GM19023 (cell line): ENCODE data around the gene DGKH.
"Not testable (repeated sequence)": the region's sequence is repeated elsewhere in the genome, so short reads cannot be mapped to it uniquely, and the experiment has no call there.

Experiments
- ATAC-seq: cut with Tn5 transposase; IDR thresholded peaks from one replicate; pipeline ENCODE4 v1.9.1; 2021; ENCODE audit warnings: mild to moderate bottlenecking, moderate library complexity; ENCODE audit not compliant: unreplicated experiment

Gene DGKH

DNA sequence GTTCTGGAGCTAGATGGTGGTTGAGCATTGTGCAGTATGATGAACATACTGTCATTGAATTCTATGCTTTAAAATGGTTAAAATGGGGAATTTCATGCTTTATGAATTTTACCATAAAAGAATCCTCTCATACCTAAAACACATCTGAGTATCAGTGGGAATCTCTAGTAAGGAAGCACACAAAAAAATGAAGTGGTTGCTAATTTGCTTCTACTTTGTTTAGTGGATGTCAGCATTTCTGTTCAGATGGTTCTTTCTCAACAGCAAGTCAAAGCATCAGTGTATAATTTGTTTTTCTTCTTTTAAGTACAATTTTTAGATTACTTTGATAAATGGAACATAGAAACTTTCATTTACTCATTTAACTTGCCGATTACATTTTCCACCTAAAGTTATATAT, 171.4 kb downstream of the DGKH start:
- no peak for ATAC-seq

DNA sequence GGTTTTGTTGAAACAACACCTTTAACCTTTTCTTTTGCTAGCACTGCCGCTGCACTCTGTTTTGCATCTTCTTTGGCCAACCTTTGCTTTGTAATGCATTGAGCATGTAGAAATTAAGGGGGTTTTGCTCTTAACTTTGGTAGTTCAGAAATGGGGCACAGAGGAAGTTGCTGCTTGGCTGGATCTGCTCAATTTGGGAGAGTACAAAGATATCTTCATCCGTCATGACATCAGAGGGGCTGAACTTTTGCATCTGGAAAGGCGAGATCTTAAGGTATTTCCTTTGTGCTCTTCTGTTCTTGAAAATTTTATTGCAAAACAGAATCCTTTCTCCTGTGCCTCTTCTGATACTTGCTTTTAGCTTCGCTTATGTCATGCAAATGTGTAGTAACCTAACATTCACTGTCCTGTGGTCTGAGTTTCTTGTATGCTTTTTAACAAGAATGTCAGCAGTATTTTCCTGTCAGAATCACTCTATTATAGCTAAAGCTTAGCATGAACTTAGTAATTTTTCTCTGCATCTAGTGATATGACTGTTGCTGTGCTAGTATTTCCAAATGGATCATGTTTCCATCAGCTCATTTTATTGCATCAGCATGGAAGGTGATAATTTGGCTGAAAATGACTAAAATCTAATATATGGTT, 172.8 kb downstream of the DGKH start:
- ATAC-seq, result no peak

DNA sequence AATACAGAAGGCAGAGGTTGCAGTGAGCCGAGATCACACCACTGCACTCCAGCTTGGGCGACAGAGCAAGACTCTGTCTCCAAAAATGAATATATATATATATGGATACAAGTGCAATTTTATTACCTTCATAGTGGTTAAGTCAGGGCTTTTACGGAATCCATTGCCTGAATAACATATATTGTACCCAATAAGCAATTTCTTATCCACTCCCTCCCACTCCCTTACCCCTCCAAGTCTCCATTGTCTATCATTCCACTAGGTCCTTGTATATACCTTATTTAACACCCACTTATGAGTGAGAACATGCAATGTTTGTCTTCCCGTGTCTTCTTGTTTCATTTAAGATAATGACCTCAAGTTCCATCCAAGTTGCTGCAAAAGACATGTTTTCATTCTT, 175.2 kb downstream of the DGKH start:
- ATAC-seq, result no peak

DNA sequence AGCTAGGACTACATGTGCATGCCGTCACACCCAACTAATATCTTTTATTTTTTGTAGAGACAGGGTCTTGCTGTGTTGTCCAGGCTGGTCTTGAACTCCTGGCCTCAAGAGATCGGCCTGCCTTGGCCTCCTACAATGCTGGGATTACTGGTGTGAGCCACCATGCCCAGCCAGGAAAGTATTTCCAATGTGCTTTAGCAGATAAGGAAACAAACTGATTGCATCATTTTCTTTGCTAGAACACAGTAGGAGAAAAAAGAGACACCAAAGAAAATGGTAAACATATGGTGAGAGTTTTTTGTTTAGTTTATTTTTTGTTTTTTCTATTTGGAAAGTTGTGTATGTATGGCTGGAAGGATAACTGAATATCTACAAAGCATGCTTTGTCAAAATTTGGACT, 176.6 kb downstream of the DGKH start:
- no peak for ATAC-seq

DNA sequence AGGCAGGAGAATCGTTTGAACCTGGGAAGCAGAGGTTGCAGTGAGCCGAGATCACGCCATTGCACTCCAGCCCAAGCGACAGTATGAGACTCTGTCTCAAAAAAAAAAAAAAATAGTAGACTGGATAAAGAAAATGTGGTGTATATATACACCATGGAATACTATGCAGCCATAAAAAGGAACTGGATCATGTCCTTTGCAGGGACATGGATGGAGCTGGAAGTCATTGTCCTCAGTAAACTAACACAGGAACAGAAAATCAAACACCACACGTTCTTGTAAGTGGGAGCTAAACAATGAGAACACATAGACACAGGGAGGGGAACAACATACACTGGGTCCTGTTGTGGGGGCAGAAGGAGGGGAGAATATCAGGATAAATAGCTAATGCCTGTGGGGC, 178.3 kb downstream of the DGKH start:
- ATAC-seq, result not testable (repeated sequence)

DNA sequence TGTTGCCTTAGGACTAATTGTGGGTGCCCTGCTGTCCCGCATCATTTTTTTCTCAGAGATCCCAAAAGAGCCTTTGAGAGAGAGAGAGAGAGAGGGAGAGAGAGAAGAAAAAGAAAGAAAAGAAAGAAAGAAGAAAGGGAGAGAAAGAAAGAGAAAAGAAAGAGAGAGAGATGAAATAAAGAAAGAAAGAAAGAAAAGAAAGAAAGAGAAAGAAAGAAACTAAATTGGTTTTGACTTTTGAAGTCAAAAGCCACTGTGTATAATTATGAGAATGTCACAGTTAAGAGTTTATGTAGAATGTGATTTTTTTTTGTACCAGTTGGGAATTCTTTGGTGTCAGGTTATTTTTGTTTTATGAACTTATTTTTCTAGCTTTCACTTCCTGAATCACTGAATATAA, 180.1 kb downstream of the DGKH start:
- ATAC-seq, result no peak

DNA sequence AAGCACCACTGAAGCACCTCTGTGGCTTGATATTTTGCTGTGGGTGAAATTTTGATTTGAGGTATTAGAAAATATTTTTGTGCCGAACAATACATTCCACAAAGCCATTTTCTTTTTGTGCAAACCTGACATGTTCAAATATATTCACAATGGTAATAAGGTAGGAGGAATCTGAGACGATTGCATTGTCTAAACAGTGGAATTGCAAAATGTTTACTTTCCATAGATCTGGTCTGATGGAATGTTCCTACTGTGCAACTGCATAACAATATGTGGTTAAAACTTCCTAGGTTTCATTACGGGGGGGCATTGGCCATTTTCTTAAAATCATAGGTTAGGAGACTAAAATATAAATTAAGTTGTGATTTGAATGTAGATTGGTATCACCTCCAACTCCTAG, 180.8 kb downstream of the DGKH start:
- no peak for ATAC-seq

DNA sequence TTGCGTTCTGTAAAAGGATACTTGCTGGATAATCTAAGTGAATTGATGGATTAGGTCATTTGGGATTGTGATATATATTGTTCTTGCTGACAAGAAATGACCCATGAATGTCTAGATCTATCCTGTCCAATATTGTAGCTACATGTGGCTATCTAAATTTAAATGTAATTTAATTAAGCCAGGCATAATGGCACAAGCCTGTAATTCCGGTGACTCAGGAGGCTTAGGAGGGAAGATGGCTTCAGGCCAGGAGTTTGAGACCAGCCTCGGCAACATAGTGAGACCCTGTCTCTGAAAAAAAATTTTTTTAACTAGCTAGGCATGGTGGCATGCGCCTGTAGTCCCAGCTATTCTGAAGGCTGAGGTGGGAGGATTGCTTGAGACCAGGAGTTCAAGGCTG, 184.2 kb downstream of the DGKH start:
- no peak for ATAC-seq

DNA sequence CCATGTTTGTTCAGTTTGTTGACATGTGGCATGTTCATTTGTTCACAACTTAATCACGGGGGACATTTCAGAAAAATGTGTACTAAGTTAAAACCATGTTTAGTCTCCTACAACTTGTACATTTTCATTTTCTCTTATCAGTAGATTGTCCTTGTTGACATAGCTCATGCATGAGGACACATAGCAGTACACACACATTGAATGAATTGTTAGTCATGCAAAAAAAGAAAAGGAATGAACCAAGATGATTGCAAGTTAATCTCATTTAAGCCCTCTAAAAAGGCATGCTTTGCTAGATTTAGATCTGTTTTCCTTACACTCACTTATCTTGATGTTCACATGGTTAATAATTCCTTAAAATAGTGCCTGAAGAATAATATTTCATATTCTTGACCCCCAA, 185.3 kb downstream of the DGKH start:
- ATAC-seq, result no peak

DNA sequence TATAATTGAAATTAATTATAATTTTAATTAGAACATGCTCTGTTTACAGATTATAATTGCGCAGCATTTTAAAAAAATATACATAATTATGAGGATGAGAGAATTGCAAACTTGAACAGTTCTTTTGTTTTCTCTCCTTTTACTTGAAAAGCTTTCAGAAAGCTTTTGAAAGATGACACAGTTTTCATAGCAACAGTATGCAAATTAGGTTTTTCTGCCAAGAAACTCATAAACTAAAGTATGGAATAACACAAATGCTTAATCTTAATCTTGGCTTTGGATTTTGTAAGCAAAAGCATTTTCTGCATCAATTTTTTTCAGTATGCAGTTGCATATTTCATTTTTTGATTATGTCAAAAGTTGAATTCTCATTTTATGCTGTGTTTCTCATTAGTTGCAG, 190.7 kb downstream of the DGKH start:
- ATAC-seq, result no peak

DNA sequence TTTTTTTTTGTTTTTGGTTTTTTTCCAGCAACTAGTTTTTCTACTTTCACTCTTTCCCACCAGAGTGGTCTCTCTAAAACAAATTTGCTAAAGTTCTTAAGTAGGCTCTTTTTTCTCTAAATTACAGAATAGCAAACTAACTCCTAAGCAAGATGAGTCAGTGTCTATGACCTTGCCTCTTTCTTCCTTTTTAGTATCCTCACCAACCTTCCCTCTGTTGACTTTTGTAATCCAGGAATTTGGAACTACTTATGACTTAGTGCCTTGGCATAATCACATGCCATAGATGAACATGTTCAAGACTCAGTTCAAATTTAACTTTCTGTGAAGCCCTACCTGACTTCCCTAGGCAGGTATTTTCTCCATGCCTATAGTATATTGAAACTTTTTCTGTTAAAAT, 191.2 kb downstream of the DGKH start:
- no peak for ATAC-seq

DNA sequence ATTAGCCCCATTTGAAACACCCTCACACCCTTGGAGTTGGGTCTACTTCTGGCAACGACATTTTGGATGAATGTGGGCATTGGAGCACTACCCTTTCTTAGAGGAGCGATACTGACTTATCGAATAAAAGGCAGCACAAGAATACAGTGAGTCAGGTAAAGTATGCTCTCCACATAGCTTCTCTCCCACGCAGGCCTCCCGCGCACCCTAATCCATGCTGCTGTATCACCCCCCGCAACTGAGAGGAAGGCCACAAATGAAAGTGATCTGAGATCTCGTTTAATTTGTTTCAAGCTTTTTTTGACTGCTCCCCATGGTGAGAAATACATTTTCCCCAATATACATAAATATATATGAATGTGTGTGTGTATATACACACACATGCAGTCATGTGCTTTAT, 198.1 kb downstream of the DGKH start:
- no peak for ATAC-seq

DNA sequence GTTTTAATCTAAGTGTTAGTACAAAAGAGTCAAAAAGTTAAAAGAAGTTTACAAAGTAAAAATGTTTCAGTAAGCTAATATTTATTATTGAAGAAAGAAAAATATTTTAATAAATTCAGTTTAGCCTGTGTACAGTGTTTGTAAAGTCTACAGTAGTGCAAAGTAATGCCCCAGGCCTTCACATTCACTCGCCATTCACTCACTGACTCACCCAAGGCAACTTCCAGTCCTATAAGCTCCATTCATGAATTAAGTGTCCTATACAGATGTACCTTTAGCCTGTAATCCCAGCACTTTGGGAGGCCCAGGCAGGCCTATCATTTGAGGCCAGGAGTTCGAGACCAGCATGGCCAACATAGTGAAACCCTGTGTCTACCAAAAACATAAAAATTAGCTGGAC, 199.4 kb downstream of the DGKH start:
- ATAC-seq, result no peak

DNA sequence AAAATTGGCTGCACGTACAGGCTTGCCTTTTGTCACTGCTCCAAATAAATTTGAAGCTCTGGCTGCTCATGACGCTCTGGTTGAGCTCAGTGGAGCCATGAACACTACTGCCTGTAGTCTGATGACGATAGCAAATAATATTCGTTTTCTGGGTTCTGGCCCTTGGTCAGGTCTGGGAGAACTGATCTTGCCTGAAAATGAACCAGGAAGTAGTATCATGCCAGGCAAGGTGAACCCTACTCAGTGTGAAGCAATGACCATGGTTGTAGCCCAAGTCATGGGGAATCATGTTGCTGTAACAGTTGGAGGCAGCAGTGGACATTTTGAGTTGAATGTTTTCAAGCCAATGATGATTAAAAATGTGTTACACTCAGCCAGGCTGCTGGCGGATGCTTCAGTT, 207.4 kb downstream of the DGKH start:
- no peak for ATAC-seq

DNA sequence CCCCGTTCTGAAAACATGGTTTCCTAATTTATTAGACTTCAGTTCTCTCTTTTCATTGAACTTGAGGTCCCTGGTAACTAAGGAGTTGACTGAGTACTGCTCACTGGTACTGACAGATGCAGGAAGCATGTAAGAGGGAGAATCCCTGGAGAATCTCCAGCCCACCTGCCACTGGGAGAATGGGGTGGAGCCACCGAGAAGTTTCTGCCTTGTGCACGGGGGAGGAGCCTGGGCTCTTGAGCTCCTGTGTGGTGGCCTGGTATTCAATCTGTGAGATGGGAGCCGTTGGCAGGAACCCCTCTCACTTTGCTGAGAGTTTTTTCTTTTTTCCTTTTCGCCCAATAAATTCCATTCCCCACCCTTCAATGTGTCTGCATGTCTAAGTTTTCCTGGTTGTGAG, 210.3 kb downstream of the DGKH start:
- no peak for ATAC-seq

DNA sequence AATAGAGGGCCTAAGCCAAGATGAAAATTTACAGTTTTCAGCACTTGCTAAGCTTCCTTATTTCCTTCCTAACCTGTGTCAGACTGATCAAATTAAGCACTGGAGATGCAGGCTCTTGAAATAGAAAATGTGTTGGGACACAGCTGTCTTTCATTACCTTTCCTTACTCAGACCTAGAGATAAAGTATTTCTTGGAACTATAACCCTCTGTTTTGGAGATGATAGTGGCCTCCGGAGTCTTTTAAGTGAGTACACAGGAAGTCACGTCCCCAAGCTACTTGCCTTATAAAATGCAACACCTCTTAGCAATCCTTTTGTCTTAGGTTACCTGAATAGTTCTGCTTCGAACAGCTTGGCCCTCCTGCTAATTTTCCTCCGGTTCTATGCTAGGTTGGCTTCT, 211.1 kb downstream of the DGKH start:
- no peak for ATAC-seq

DNA sequence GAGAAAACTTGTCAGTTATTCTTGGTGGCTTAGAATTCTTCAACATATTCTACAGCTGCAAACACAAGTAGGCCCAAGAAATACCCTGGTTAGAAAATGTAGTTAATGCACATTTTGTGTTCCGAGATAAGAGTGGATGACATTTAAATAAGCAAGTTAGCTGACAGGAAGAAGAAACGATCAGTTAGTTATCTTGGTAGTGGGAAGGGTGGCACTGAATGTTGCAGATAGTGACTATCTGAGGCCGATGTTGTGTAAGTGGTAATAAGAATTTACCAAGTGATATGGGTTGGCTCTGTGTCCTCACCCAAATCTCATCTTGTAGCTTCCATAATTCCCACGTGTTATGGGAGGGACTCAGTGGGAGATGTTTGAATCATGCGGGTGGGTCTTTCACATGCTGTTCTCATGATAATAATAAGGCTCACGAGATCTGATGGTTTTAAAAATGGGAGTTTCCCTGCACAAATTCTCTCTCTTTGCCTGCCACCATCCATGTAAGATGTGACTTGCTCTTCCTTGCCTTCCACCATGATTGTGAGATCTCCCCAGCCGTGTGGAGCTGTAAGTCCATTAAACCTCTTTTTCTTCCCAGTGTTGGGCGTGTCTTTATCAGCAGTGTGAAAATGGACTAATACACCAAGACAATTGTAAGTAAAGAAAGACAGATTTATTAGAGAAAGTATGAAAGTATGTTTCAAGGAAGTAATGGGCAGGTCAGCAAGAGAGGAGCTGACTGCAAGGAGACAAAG, 212.6 kb downstream of the DGKH start:
- ATAC-seq, result no peak

DNA sequence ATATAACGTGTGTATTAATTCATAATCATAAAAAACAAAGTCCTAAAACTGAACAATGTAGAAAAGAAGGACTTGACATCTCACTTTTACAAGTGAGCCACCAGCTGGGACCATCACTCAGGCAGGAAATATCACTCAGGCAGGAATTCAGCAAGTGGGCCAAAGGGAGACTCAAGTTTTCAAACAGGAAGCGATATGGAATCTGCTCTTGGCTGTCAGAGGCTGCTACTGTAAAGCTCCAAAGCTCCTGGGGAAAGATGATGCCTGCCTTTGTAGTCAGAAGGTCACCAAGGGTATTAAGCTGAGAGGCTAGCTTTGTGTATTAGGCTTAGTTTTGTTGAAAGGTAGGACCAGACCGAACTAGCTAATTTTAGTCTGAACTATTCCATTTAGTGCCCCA, 218.0 kb downstream of the DGKH start:
- no peak for ATAC-seq

DNA sequence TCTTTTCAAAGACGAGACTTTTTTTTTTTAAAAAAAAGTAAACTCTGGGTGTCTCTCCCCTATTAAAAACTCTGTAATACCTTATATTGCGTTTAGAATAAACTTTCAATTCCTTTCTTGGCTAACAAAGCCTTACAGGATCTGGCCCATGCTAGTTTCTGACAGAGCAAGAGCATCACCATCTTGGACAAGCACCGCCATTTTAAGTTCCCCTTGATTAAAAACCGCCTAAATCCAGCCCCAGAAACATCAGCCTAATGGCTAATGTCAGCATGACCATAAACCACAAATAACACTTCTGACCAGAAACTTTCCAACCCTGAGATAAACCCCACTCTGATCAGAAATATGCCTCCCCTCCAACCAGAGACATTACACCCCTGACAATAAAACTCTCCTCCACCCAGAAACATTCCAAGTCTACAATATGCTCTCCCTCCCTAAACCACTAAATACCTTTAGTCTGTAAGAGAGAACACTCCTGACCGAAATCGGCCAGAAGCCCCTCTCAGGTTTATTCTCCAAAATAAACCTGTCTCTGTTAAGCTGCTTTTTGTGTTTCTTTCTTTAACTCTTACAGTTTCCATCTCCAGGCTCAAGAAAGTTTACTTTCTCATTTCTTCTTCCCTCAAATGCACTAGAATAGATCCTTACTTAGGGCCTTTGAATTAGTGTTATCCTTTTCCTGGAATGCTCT, 221.9 kb downstream of the DGKH start:
- no peak for ATAC-seq

DNA sequence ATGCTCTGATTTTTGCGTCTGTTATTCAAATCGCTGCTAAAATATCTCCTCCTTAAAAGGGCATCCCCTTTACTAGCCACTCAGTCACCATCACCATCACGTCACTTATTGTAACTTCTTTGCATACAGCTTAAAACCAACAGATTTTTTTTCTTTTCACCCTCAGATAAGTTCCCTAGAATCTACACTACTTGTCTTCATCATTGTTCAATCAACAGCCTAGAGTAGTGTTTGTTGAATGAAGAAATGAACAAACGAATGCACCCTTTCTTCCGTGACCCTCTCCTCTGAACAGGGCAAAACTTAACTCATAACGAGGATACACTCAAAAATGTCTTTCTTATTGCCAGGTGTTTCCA, 222.4 kb downstream of the DGKH start:
- ATAC-seq, result no peak

DNA sequence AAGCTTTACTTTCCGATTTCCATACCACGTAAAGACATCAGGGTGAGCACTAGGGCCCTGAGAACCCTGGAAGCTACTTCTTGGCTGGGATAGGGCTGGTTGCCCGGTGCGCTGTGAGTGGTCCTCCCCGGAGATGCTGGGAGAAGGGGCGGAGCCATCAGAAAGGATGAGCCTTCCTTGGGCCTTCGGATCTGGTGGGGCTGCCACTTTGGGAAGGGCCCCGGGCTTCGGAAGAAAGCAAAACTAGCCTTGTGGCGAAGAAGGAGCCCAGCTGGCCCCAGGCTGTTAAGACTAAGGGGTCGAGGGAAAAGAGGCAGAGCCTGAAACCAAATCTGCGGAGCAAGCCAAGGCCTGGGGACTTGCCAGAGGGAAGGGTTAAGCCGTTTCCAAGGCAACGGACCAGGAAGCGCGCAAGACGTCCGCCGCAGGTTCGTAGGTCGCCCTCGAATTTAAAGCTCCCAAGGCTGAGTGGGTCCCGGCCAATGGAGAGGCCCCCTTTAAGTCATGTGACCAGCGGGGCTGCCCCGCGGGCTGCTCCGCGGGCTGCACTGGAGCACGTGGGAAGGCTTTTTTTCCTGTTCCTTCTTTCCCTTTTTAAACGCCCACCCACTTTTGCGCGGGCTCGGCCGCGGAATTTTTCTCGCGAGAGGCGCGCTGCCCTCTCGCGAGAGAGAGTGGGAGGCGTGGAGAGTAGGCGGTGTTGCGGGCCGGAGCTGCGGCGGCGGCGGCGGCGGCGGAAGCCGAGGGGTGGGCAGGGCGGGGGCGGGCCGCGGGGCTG, 223.1 kb downstream of the DGKH start:
- peak; percentile 84 for ATAC-seq
